ENCODE measurements around the gene CENPA.

CENPA gene

GRCh38 chr2:26763019-26763418 lies 22.8 kb upstream of the CENPA start:
- DNase-seq, result no peak

GRCh38 chr2:26764078-26764887 lies 21.6 kb upstream of the CENPA start, which contains the start of gene SLC35F6:
Gene SLC35F6, plus strand, starts transcription at chr2:26764284. Its CDS starts 66 bp downstream, at chr2:26764350.
- peak; percentile 34 for DNase-seq

- DNase-seq, result no peak
Observed at GRCh38 chr2:26764906-26765305, 20.9 kb upstream of the CENPA start.

GRCh38 chr2:26765475-26766200 lies 20.2 kb upstream of the CENPA start:
- no peak for DNase-seq

GRCh38 chr2:26767129-26767528 lies 18.7 kb upstream of the CENPA start:
- DNase-seq, result no peak

- DNase-seq, result no peak
Observed at GRCh38 chr2:26767894-26768487, 17.9 kb upstream of the CENPA start.

GRCh38 chr2:26768759-26769088 lies 17.1 kb upstream of the CENPA start:
- DNase-seq, result no peak

GRCh38 chr2:26769089-26769761 lies 16.6 kb upstream of the CENPA start:
- DNase-seq, result no peak

- no peak for DNase-seq
Observed at GRCh38 chr2:26770986-26771586, 14.8 kb upstream of the CENPA start.

GRCh38 chr2:26772064-26773001 lies 13.5 kb upstream of the CENPA start:
- DNase-seq, result no peak

- DNase-seq, result no peak
Observed at GRCh38 chr2:26776195-26776800, 9.6 kb upstream of the CENPA start.

- no peak for DNase-seq
Observed at GRCh38 chr2:26778098-26778497, 7.8 kb upstream of the CENPA start.

- DNase-seq, result no peak
Observed at GRCh38 chr2:26778507-26778906, 7.3 kb upstream of the CENPA start.

GRCh38 chr2:26780203-26780760 lies 5.6 kb upstream of the CENPA start:
- DNase-seq, result no peak

GRCh38 chr2:26782876-26783704 lies 2.8 kb upstream of the CENPA start:
- no peak for DNase-seq

- no peak for DNase-seq
Observed at GRCh38 chr2:26784570-26785234, 1.2 kb upstream of the CENPA start.

- no peak for DNase-seq
Observed at GRCh38 chr2:26786207-26787028, 562 bp downstream of the CENPA start.

GRCh38 chr2:26792720-26793119 lies 6.9 kb downstream of the CENPA start:
- no peak for DNase-seq

- no peak for DNase-seq
Observed at GRCh38 chr2:26793518-26793917, 7.7 kb downstream of the CENPA start.
